A549 (cell line): ENCODE measurements around the gene PDZK1IP1. TPM values are rescaled to one million over a fixed set of nuclear protein-coding genes. Genes with fewer than 3 reads are reported as not detected.

Source experiments
- ATAC-seq, 2 experiments: fragments of 200-7000 bp in 1 of 2; fragments of >200 bp in 1 of 2; cut with Nextera tagmentation in 1 of 2; cut with Tn5 transposase in 1 of 2; 3 replicates each; pipeline versions ENCODE4 v1.8.0 to v1.9.1; 2018 to 2020; ENCODE audit warnings: mild to moderate bottlenecking in 1 of 2, moderate library complexity in 1 of 2
- CTCF ChIA-PET: fragments of 300-600 bp; sonication (Branson Sonifier 250); formaldehyde crosslinking; extraction: SDS; loops from one replicate; lab custom pipeline; 2021; ENCODE audit warnings: antibody characterized with exemption, inconsistent platforms; lab: Yijun Ruan, JAX
- POLR2A ChIA-PET: fragments of 350-600 bp; formaldehyde crosslinking; extraction: SDS; loops from one replicate; lab custom pipeline; 2021; ENCODE audit warnings: antibody characterized with exemption, inconsistent platforms; lab: Yijun Ruan, JAX
- DNase-seq, 2 experiments: peaks; one replicate each; pipeline versions ENCODE4 v3.0.0 to v3.0.0-alpha.2; 2011 to 2016; ENCODE audit warnings: low read depth in 1 of 2, low spot score in 1 of 2
- FAIRE-seq: peaks from 2 replicates; lab custom pipeline; 2011; peaks lifted over from hg19 to GRCh38; lab: Jason Lieb, UNC
- H3K27ac ChIP-seq, 2 experiments: fragments of >200 bp; sonication (Bioruptor Twin); formaldehyde crosslinking; 3 replicates each; pipeline ENCODE4 v1.5.1; 2016 to 2017
- H3K4me1 ChIP-seq: fragments of >200 bp; sonication (Bioruptor Twin); formaldehyde crosslinking; 3 replicates; pipeline ENCODE4 v1.6.1; 2016
- H3K4me2 ChIP-seq: fragments of >200 bp; sonication (Bioruptor Twin); formaldehyde crosslinking; 3 replicates; pipeline ENCODE4 v1.6.1; 2016
- H3K4me3 ChIP-seq: fragments of >200 bp; sonication (Bioruptor Twin); formaldehyde crosslinking; 3 replicates; pipeline ENCODE4 v1.5.1; 2016
- H3K9me3 ChIP-seq: fragments of >200 bp; sonication (Bioruptor Twin); formaldehyde crosslinking; 3 replicates; pipeline ENCODE4 v1.6.1; 2016
- CBX2 ChIP-seq: fragments of 200-600 bp; sonication (generic); IDR thresholded peaks from 2 replicates; pipeline ENCODE4 v1.6.1; 2016; ENCODE audit warnings: low read depth, mild to moderate bottlenecking, borderline replicate concordance
- CEBPB ChIP-seq, 2 experiments: fragments of >200 bp in 1 of 2; sonication (Bioruptor Twin) in 1 of 2; formaldehyde crosslinking in 1 of 2; IDR thresholded peaks; 2 replicates each; pipeline ENCODE4 v1.6.1; 2012 to 2016
- CTCF ChIP-seq: fragments of >200 bp; sonication (Bioruptor Twin); formaldehyde crosslinking; IDR thresholded peaks from 3 replicates; pipeline ENCODE4 v1.5.1; 2016
- EHMT2 ChIP-seq: fragments of 200-600 bp; sonication (generic); IDR thresholded peaks from 2 replicates; pipeline ENCODE4 v1.6.1; 2016; ENCODE audit warnings: antibody characterized with exemption, low read depth, mild to moderate bottlenecking, moderate library complexity
- EP300 ChIP-seq, 2 experiments: fragments of >200 bp; sonication (Bioruptor Twin); formaldehyde crosslinking; IDR thresholded peaks; 2 replicates in 1 of 2; 3 replicates in 1 of 2; pipeline ENCODE4 v1.6.1; 2016 to 2017
- ESRRA ChIP-seq: fragments of 150-350 bp; IDR thresholded peaks from 2 replicates; pipeline ENCODE4 v1.6.1; 2014; ENCODE audit warnings: mild to moderate bottlenecking, low read length, borderline replicate concordance
- FOXS1 ChIP-seq: fragments of 250-450 bp; sonication (Bioruptor Pico); IDR thresholded peaks from 2 replicates; pipeline ENCODE4 v1.5.0; 2020; ENCODE audit warnings: mild to moderate bottlenecking, moderate library complexity
- HDAC2 ChIP-seq: fragments of 200-600 bp; sonication (generic); IDR thresholded peaks from 2 replicates; pipeline ENCODE4 v1.6.1; 2016
- HOXB5 ChIP-seq: fragments of 250-450 bp; sonication (Bioruptor Pico); IDR thresholded peaks from 2 replicates; pipeline ENCODE4 v1.5.0; 2020; ENCODE audit warnings: mild to moderate bottlenecking, moderate library complexity
- KDM1A ChIP-seq: fragments of 200-600 bp; sonication (generic); IDR thresholded peaks from 2 replicates; pipeline ENCODE4 v1.6.1; 2016; ENCODE audit warnings: low read depth, mild to moderate bottlenecking
- KDM5A ChIP-seq: fragments of 200-600 bp; sonication (generic); IDR thresholded peaks from 2 replicates; pipeline ENCODE4 v1.6.1; 2016; ENCODE audit warnings: antibody characterized with exemption, mild to moderate bottlenecking
- MAZ ChIP-seq: fragments of 150-350 bp; IDR thresholded peaks from 2 replicates; pipeline ENCODE4 v1.6.1; 2014; ENCODE audit warnings: antibody characterized with exemption, low read depth, low read length, borderline replicate concordance
- MYC ChIP-seq: IDR thresholded peaks from 2 replicates; pipeline ENCODE4 v1.6.1; 2012; ENCODE audit warnings: mild to moderate bottlenecking, inconsistent platforms, low read length, improper control_type of control experiment, borderline replicate concordance
- NFE2L2 ChIP-seq: fragments of 150-350 bp; conservative IDR thresholded peaks from 2 replicates; pipeline ENCODE4 v1.6.1; 2014; ENCODE audit warnings: low read length
- NR3C1 ChIP-seq: fragments of >200 bp; sonication (Bioruptor Twin); formaldehyde crosslinking; IDR thresholded peaks from 3 replicates; pipeline ENCODE4 v1.6.1; 2017
- POLR2AphosphoS2 ChIP-seq: conservative IDR thresholded peaks from 2 replicates; pipeline ENCODE4 v1.6.1; 2012; ENCODE audit warnings: low read length, improper control_type of control experiment, inconsistent platforms
- RAD21 ChIP-seq, 2 experiments: fragments of >200 bp in 1 of 2; sonication (Bioruptor Twin) in 1 of 2; formaldehyde crosslinking in 1 of 2; IDR thresholded peaks in 1 of 2; conservative IDR thresholded peaks in 1 of 2; 2 replicates in 1 of 2; 3 replicates in 1 of 2; pipeline ENCODE4 v1.6.1; 2012 to 2018; ENCODE audit warnings: inconsistent platforms in 1 of 2
- RARB ChIP-seq: fragments of 250-450 bp; sonication (Bioruptor Pico); IDR thresholded peaks from 2 replicates; pipeline ENCODE4 v1.8.0; 2021; ENCODE audit warnings: mild to moderate bottlenecking, moderate library complexity
- RNF2 ChIP-seq: fragments of 200-600 bp; sonication (generic); IDR thresholded peaks from 2 replicates; pipeline ENCODE4 v1.6.1; 2016; ENCODE audit warnings: low read depth, mild to moderate bottlenecking, antibody characterized with exemption, moderate library complexity, borderline replicate concordance
- SMC3 ChIP-seq: fragments of >200 bp; sonication (Bioruptor Twin); formaldehyde crosslinking; IDR thresholded peaks from 3 replicates; pipeline ENCODE4 v1.6.1; 2018; ENCODE audit warnings: inconsistent platforms
- SREBF2 ChIP-seq: fragments of 450-650 bp; IDR thresholded peaks from 2 replicates; pipeline ENCODE4 v1.6.1; 2014; ENCODE audit warnings: mild to moderate bottlenecking, moderate library complexity
- ZC3H11A ChIP-seq: fragments of 450-650 bp; IDR thresholded peaks from 2 replicates; pipeline ENCODE4 v1.6.1; 2014; ENCODE audit warnings: antibody characterized with exemption, mild to moderate bottlenecking
- ZSCAN20 ChIP-seq: fragments of 250-450 bp; sonication (Bioruptor Pico); IDR thresholded peaks from 2 replicates; pipeline ENCODE4 v1.8.0; 2022; ENCODE audit warnings: mild to moderate bottlenecking, moderate library complexity
- WGBS: methylation state at CpG from one replicate; pipeline ENCODE4 v1.1.6; 2017; ENCODE audit errors: missing lambda C conversion rate; 5-methylcytosine and 5-hydroxymethylcytosine counted together
- polyA plus RNA-seq, 4 experiments: library from polyadenylated mRNA; depleted of rRNA in 3 of 4; stranded (reverse); fragments of >200 nt; fragmentation: RNase III in 1 of 4; extraction: RNeasy Plus Mini Kit Qiagen cat#74134 plus additional on column Dnase treatment in 1 of 4; gene quantifications; 2 replicates in 3 of 4; 3 replicates in 1 of 4; pipeline ENCODE4 v1.2.3, GENCODE V29; 2011 to 2017
- TF ChIP-seq, protein P1 (sequence below): fragments of >200 bp; sonication (Bioruptor Twin); formaldehyde crosslinking; IDR thresholded peaks from 2 replicates; pipeline ENCODE4 v1.6.1; 2016
- TF ChIP-seq, protein P2 (sequence below): IDR thresholded peaks from 2 replicates; pipeline ENCODE4 v1.6.1; 2012
- TF ChIP-seq, protein P3 (sequence below): fragments of 450-650 bp; IDR thresholded peaks from 2 replicates; pipeline ENCODE4 v1.6.1; 2014; ENCODE audit warnings: antibody characterized with exemption

Gene PDZK1IP1
- polyA plus RNA-seq, 2 of the 4 experiments (the other 2 are of a cell fraction), result 2.2 to 6.4 TPM

DNA sequence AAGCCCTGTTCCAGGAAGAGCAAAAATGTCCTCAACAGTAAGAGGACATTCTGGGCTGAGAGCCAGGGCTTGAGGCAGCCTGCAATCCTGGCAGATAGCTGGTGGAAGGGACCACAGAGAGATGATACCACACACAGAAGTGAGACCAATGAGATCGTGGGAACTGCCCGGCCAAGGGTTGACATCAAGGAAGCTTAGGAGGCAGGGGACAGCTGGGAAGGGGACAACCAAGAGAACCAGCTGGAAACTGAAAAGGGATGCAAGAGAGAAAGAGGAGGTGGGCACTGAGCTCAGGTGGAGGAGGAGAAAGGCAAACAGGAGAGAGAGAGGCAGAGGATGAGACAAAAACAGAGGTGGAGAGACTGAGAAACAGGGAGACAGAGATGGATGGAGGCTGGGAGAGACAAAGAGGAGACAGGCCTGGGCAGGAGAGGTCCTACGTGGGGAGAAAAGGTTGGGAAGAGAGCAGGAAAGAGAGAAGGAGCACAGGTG is 9.2 kb downstream of the PDZK1IP1 start:
- CTCF ChIA-PET, result interaction anchor here (4.2 to 9.1 kb wide), 2 partner anchors 11 to 82 kb away, joined by 69 to 142 read pairs; partner anchors contain the start of gene PDZK1IP1
- peaks cover 36% of the 10 kb centered on the region for H3K4me1 ChIP-seq
- no peaks in the 10 kb centered on the region for H3K9me3 ChIP-seq
- no peak for FAIRE-seq
- H3K27ac ChIP-seq, result peak overlapping the region; percentile 40 to 90; a peak in 4 of 6 replicates
- POLR2A ChIA-PET, result no interaction called here
- 71% methylated on average over 3 of the region's 3 CpGs for WGBS
- no peak for ATAC-seq
- H3K4me2 ChIP-seq, result peak overlapping the region; percentile 98
- DNase-seq, result no peak
- TF ChIP-seq HOXB5 (no peak), RNF2 (no peak), EHMT2 (no peak), POLR2AphosphoS2 (no peak), MYC (no peak), MAZ (no peak), KDM1A (no peak)
- TF ChIP-seq, protein P1, sequence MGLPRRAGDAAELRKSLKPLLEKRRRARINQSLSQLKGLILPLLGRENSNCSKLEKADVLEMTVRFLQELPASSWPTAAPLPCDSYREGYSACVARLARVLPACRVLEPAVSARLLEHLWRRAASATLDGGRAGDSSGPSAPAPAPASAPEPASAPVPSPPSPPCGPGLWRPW, result no peak
- no peak overlapping the region for H3K4me3 ChIP-seq

DNA sequence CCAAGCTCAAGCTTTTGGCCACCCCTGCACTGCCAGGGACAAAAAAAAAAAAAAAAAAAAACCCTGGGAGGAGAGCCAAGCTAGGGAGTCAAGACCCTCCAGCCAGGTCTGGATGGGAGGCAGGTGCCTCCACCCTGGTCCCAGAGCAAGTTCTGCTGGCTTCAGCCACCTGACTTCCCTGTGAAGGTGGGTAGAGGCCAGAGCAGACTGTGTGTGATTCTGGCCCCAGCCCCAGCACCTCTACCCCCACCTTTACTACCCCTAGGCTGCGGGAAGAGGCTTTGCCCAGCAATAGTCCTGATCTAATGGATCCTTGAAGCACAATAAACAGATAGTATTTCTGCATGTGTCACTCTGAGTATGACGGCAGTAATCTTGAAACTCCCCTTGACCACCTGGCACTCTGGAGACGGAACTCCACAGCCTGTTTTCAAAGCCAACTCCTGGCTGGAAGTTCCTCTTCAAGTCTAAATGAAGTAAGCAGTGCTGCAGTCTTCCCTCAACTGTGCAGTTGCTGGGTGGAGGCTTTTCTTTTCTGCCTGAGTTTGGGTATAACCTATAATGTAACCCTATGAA is 9.8 kb downstream of the PDZK1IP1 start:
- ChIA-PET CTCF (interaction anchor here (0.5 to 9.1 kb wide), 17 partner anchors 12 to 550 kb away, joined by 3 to 142 read pairs (median 6); partner anchors contain the start of gene PDZK1IP1), POLR2A (interaction anchor here (1.3 to 1.4 kb wide), 5 partner anchors 10 to 244 kb away, joined by 4 to 8 read pairs (median 6); partner anchors contain the start of genes CMPK1, PDZK1IP1 and STIL)
- FAIRE-seq, result no peak

GRCh38 chr1:47179017-47179987 is 10.5 kb downstream of the PDZK1IP1 start:
- FAIRE-seq, result no peak

More for the DNA sequence above, 9.8 kb downstream of the PDZK1IP1 start:
- Histone ChIP-seq H3K4me1 (peaks cover 36% of the 10 kb centered on the region), H3K4me3 (peak overlapping the region; percentile 46; the same call in 2 of the 3 replicates), H3K4me2 (peak overlapping the region; percentile 98)
- DNase-seq (no peak), ATAC-seq (no peak)
- WGBS, result 71% methylated on average over 2 of the region's 3 CpGs
- no peak for TF ChIP-seq HOXB5
- TF ChIP-seq KDM5A, result no peak
- TF ChIP-seq, protein P1, result no peak
- TF ChIP-seq HDAC2, result no peak
- no peak for TF ChIP-seq RARB (CRISPR knock-in tag)
- no peak for TF ChIP-seq CEBPB (IDR thresholded peaks at IDR 0.05)
- TF ChIP-seq ZC3H11A, result no peak
- TF ChIP-seq ZSCAN20 (CRISPR knock-in tag), result no peak
- TF ChIP-seq ESRRA, result no peak
- no peak for TF ChIP-seq RAD21 (conservative IDR thresholded peaks at IDR 0.05 in 1 of 2, IDR thresholded peaks at IDR 0.05 in 1 of 2)
- no peak for TF ChIP-seq CBX2
- TF ChIP-seq NR3C1, result no peak
- TF ChIP-seq FOXS1 (CRISPR knock-in tag), result no peak
- TF ChIP-seq SREBF2, result no peak
- TF ChIP-seq EP300 (IDR thresholded peaks at IDR 0.05), result no peak
- TF ChIP-seq, all 56 proteins: peak for 0
- no peaks in the 10 kb centered on the region for H3K9me3 ChIP-seq
- peak overlapping the region; percentile 81 to 90 for H3K27ac ChIP-seq

More at GRCh38 chr1:47179017-47179987, 10.5 kb downstream of the PDZK1IP1 start:
- no peaks in the 10 kb centered on the region for H3K9me3 ChIP-seq
- WGBS, result 30% methylated on average over 10 of the region's 30 CpGs
- ChIA-PET POLR2A (interaction anchor here (0.6 to 1.4 kb wide), 10 partner anchors 11 to 543 kb away, joined by 3 to 8 read pairs (median 4); partner anchors contain the start of genes CMPK1, FOXD2, PDZK1IP1 and STIL), CTCF (interaction anchor here (0.5 to 9.1 kb wide), 33 partner anchors 13 to 818 kb away, joined by 3 to 142 read pairs (median 4); partner anchors contain the start of genes PDZK1IP1 and TRABD2B)
- H3K4me2 ChIP-seq, result peak overlapping the region; percentile 98
- H3K27ac ChIP-seq, result peak overlapping the region; percentile 81 to 90
- peak; percentile 73 to 92 for DNase-seq
- peak; percentile 70 to 84 for ATAC-seq
- H3K4me1 ChIP-seq, result peaks cover 36% of the 10 kb centered on the region
- TF ChIP-seq CEBPB (IDR thresholded peaks at IDR 0.05) (no peak), KDM5A (peak; percentile 73), SMC3 (peak; percentile 82), FOXS1 (CRISPR knock-in tag) (no peak), NFE2L2 (no peak), MYC (no peak), CBX2 (no peak), RAD21 (conservative IDR thresholded peaks at IDR 0.05 in 1 of 2, IDR thresholded peaks at IDR 0.05 in 1 of 2) (peak; percentile 88 to 89), CTCF (peak; percentile 78)
- TF ChIP-seq, protein P2, sequence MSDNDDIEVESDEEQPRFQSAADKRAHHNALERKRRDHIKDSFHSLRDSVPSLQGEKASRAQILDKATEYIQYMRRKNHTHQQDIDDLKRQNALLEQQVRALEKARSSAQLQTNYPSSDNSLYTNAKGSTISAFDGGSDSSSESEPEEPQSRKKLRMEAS, result peak; percentile 54
- TF ChIP-seq, protein P3, sequence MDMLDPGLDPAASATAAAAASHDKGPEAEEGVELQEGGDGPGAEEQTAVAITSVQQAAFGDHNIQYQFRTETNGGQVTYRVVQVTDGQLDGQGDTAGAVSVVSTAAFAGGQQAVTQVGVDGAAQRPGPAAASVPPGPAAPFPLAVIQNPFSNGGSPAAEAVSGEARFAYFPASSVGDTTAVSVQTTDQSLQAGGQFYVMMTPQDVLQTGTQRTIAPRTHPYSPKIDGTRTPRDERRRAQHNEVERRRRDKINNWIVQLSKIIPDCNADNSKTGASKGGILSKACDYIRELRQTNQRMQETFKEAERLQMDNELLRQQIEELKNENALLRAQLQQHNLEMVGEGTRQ, result no peak
- H3K4me3 ChIP-seq, result peak overlapping the region; percentile 46
